Measurements from ENCODE around the gene SGF29. TPM values are rescaled to one million over a fixed set of nuclear protein-coding genes. Genes with fewer than 3 reads are reported as not detected.
"Not testable (repeated sequence)": the region's sequence is repeated elsewhere in the genome, so short reads cannot be mapped to it uniquely, and the experiment has no call there.

The SGF29 gene
- total RNA-seq, 1 donor from 2014 or later = 9.4 TPM

DNA sequence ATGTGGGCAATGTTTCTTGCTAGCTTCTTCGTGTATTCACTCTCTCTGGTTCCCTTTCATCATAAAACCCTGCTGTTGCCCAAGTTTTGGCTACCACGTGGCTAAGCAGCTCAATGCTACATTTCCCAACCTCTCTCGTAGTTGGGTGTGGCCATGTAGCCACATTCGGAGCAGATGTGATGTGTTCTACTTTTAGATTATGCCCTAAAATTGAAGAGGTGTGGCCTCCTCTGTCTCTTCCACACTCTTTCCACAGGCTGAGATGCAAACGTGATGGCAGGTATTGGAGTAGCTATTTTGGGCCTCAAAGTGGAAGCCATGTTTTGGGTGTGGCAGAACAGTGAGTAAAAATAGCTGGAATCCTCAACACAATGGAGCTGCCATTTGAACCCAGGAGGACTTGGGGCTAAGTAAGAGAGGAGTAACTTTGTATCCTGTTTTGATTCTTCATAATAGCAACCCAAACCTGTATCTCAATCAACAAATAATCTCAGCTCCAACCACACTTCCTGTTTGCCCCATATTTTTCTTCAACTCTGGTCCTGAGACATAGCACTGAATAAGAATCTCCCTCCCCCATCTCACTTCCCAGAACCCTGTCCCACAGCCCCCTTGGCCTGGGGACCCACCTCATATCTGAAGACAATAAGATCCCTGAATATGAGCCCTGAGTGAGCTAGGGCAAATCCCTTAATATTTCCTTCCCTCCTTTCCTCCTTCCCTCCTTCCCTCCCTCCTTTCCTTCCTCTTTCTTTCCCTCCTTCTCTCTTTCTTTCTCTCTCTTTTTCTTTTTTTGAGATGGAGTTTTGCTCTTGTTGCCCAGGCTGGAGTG, 19.0 kb upstream of the SGF29 start:
- DNase-seq = no peak

DNA sequence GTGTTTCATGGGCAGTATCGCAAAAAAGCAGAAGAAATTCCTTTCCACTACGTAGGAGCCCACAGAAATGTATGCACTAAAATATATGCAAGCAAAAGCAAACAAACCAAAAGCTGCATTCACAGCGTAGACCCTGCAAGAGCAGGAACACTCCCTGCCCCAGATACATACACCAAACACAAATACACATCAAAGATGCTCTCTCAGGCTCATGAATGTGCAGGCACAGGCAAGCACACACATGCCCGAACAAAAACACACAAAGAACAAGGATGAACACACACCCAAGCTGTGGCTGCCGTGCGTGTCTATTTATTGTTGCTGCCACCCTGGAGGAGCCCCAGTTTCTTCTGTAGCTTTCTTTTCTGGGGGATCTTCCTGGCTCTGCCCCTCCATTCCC, 16.6 kb upstream of the SGF29 start:
- DNase-seq = no peak

DNA sequence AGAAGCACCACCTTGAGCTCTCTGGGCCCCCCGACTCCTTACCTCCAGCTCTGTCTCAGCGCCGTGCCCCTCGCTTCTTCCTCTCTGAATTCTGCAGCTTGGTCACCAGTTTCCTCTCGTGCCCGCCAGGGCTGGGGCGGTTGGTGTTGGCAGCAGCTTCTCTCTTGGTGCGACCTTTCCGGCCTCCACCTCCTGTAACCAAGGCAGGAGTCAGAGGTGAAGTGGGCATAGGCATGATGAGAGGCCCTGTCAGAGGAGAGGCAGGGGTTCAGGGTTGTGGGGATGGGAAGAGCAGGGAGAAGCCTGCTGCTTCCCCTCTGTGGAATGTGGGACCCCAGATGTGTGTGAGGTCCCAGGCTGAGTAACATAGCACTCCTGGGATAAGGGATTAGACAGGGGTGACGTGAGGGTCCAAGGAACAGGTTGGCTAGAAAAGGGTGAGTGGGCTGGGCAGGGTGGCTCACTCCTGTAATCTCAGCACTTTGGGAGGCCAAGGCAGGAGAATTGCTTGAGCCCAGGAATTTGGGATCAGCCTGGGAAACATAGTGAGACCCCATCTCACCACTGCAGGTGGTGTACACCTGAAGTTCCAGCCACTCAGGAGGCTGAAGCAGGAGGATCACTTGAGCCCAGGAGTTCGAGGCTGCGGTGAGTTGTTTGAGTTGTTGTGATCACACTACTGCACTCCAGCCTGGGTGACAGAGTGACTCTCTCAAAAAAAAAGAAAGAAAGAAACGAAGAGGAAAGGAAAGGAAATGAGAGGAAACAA, 15.6 kb upstream of the SGF29 start:
- no peak for DNase-seq

DNA sequence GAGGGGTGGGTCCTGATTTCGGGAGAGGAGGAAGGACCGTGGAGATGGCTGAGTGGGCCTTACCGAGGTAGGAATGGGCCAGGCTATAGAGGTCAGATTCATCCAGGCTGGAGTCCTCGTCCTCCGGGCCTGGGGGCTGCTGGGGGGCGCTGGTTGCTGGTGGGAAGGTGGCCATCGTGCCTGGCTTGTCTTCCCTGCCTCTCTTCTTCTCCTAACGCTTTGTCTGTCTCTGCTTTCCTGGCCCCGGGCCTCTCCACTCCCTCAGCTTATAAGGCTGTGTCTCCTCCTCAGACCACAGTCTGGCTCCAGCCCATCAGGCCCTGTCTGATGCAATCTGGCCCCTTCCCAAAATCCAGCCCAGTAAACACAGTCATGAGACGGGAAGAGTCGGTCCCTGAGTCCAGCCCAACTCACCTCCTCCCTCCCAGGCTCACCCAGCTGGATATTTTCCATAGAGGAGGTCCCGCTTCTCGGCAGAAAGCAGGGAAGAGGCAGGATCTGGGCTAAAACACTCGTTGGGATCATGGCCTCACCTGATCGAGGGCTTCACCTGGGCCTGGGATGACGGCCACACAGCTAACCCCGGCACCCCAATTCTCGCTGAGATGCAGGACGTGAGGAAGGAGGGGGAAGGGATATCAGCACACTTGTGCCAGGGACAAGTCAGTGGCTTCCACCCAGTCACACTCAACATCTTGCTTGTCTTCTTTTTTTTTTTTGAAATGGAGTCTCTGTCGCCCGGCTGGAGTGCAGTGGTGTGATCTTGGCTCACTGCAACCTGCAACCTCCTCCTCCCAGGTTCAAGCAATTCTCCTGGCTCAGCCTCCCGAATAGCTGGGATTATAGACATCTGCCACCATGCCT, 14.8 kb upstream of the SGF29 start, which contains the start of gene NUPR1:
TSS of gene NUPR1 (minus strand) at position 242 of the 864 bp plus-strand sequence. CDS start at position 175, 67 bp downstream.
- peak; percentile 85 for DNase-seq

DNA sequence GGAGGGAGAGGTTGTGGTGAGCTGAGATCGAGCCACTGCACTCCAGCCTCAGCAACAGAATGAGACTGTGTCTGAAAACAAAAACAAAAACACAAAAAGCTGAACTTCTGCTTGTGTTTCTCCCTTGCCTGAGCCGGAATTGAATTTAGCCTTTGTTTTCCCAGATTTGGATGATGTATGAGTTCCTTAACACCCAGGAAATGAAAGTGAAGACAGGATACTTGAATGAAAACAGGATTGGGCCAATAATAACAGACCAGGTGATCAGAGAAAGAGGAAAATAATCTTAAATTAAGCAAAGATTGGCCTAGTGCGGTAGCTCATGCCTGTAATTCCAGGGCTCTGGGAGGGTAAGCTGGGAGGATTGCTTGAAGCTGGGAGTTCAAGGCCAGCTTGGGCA, 13.4 kb upstream of the SGF29 start:
- no peak for DNase-seq

DNA sequence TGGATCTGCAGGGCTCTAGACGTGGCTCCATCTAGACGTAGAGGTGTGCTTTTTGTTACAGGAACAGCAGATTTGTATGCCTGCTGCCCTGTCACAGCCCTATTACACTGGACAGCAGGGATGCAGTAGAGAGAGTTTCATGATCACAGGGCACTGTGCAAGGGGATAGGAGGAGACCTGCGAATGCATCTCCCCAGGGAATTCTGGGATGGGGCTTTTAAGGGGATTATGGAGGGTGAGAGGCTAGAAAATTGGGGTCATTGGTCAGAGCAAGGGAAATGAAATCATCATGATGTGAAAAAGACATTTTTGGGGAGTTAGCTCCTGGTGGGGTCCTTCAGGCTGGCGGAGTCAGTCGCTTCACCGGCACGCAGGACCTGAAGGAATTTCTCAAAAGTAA, 11.1 kb upstream of the SGF29 start:
- no peak for DNase-seq

DNA sequence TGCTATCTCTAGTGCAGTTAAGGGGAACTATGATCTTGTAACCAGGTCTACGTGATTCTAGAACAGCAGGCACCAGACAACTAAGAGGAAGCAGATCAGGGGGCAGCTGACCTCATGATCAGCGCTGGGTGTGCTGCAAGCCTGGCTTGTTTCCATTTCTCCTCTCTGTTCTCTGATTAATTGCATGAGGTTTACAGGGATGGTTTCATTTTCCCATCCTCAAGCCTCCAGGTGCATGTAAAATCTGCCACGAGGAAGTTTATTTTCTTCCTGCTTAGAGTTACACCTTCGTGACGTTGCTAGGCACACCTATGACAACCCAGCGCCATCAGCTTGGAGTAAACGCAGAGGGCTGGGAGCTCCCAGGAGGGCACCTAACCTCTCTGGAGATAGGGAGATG, 10.6 kb upstream of the SGF29 start:
- no peak for DNase-seq

DNA sequence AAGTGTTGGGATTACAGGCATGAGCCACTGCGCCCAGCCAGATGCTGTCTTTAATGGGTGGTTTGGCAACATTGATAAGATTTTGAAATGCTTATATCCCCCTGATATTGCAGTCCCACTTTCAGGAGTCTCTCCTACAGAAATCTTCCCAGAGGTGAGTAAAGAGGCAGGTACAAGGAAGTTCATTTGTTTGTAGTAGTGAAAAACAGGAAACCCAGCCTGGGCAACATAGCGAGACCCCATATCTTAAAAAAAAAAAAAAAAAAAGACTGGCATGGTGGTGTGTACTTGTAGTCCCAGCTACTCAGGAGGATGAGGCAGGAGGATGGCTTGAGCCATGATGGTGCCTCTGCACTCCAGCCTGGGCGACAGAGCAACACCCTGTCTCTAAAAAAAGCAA, 8.7 kb upstream of the SGF29 start:
- no peak for DNase-seq

DNA sequence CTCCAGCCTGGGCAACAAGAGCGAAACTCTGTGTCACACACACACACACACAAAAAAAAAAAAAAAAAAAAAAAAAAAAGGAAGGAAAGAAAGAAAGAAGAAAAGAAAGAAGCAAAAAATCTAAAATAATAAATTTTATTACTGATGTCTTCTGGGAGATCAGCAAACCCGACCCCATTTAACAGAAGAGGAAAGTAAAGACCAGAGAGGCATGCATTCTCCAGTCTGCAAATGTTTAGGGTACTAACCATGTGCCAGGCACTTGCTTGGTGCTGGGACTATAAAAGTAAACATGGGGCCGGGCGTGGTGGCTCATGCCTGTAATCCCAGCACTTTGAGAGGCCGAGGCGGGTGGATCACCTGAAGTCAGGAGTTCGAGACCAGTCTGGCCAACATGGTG, 7.8 kb upstream of the SGF29 start:
- DNase-seq = not testable (repeated sequence)

DNA sequence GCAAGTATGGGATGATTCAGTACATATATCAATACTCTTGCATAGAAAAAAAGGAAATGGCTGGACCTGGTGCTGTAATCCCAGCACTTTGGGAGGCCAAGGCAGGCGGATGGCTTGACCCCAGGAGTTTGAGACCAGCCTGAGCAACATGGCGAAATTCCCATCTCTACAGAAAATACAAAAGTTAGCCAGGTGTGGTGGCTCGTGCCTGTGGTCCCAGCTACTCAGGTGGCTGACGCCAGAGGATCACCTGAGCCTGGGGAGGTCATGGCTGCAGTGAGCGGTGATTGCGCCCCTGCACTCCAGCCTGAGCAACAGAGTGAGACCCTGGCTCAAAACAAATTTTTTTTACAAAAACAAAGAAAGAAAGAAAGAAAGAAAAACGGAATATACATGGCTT, 7.1 kb upstream of the SGF29 start:
- no peak for DNase-seq

DNA sequence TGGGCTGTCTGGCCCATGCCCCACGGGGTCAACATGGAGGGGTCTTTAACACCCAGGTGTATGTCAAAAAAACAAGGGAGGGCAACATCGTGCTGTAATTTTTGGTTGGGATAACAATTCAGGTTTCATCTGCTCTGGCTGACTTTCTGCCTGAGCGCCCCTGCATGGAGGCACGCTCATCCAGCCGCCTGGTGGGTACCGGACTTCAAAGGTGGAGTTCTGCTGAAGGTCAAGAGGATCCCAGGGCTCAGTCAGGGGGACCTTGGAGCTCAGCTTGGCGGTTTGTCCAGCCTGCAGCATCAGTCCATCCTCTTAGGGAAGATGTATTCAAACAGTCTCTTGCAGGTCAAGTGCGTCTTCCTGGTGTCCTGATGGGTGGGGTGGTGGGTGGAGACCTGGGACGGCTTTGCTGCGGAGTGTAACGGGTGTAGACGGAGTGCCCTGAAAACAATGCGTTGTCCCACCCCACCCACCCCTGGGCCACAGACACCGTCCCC, 5.4 kb upstream of the SGF29 start:
- DNase-seq = no peak

DNA sequence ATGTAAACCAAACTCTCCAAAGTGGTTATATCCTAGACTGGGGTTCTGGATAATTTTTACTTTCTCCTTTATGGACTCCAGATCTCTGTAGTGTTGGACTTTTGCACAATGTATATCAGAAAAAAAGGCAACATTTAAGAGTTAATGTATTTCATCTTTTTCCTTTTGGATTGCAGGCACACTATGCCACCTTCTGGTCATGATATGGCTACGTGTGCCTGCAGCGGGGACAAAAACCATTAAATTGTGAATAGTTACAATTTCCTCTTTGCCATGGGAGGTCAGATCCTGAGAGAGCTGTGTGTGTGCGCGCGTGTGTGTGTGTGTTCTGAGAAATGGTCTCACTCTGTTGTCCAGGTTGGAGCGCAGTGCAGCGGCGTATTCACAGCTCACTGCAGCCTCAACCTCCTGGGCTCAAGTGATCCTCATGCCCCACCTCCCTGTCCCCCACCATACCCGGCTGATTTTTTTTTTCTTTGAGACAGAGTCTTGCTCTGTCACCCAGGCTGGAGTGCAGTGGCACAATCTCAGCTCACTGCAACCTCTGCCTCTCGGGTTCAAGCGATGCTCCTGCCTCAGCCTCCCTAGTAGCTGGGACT, 4.3 kb upstream of the SGF29 start:
- DNase-seq = no peak

DNA sequence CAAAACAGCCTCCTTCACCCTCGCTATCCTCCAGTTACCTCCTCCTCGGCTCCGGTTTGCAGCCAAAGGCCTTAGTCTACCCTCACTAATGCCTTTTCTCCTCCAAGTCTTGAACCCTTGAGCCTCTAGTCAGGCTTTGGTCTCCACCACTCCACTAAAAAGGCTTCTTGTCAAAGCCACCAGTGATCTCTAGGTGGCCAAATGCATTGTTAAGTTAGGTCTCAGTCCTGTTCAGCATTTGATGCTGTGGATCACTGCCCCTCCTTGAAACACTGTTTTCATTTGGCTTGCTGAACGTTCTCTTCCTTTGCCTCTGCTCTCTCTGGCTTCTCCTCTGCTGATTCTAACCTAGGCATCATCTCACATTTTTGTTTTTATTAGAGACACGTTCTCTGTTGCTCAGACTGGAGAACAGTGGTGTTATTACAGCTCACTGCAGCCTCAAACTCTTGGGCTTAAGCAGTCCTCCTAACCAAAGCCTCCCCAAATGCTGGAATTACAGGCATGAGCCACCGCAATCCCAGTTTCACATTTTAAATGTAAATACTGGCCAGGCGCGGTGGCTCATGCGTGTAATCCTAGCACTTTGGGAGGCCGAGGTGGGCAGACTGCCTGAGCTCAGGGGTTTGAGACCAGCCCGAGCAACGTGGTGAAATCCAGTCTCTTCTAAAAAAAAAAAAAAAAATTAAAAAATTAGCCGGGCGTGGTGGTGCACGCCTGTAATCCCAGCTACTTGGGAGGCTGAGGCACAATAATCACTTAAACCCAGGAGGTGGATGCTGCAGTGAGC, 1.1 kb downstream of the SGF29 start:
- no peak for DNase-seq

DNA sequence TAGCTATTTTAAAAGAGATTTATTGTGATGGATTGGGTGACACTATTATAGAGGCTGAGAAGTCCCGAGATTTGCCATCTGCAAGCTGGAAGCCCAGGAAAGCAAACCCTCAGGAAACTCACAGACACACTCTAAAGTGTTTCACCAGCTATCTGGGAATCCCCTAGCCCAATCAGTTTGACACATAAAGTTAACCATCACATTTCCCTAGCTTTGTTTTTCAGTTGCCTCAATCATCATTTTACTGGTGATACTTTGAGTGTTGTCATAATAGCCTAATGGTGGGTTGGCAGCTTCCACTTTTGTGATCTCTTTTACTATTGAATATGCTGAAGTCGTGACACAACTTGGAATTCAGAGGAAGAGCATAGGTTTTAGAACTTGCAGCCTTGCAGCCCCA, 1.8 kb downstream of the SGF29 start:
- no peak for DNase-seq

DNA sequence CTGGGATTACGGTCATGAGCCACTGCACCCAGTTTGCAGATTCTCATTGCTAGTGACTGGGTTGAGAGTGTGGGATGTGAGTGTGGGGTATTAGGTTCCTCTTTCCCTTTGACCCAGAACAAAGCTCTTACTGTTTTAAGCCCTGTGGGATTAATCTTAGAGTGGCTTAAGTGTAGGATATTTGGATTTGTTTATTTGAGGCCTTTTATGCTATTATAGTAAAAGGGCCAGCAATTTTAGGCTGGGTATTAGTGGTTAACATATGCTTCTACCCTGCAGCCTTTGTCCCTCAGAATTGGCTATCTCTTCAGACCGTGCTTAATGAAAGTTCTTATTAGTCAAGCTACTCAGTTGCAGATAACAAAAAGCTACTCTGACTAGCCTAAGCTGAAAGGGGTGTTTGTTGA, 3.2 kb downstream of the SGF29 start:
- no peak for DNase-seq

DNA sequence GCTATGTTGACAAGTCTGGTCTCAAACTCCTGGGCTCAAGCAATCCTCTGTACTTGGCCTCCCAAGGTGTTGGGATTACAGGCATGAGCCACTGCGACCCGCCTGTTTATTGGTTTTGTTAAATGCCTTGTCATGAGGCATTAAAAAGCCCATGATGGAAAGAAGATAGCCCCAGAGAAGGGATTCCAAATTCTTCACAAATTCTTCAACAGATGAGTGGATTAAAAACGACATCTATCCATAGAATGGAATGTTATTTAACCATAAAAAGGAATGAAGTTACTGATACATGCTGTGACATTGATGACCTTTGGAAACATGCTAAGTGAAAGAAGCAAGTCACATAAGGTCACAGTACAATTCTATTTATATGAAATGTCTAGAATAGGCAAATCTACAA, 4.7 kb downstream of the SGF29 start:
- no peak for DNase-seq

DNA sequence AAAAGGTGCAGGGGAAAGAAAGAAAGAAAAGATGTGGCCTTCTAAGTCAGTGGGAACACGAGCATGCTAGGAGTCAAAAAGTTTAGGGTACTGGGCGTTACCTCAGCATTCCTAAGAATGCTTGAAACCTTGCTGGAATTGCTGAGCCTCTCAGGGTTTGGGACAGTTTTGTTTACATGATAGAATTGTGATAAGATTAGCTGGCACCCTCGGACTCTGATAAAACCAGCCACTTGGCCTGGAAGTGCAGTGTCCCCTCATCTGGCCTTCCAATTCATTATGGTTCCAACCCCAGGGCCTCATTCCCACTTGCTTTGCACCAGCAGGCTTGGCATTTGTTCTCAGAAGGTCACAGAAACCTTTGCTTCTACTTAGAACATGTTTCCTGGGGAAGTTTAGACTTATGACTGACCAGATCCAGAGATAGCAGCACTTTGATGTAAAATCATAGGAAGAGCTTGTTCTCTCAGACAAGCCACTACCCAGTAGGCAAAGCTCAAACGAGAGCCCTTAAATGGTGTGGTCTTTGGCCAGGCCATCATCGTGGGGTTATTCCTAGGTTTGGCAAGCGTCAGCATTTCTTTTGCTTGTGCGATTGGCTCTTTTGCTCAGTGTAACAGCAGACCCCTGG, 8.0 kb downstream of the SGF29 start:
- DNase-seq = no peak

DNA sequence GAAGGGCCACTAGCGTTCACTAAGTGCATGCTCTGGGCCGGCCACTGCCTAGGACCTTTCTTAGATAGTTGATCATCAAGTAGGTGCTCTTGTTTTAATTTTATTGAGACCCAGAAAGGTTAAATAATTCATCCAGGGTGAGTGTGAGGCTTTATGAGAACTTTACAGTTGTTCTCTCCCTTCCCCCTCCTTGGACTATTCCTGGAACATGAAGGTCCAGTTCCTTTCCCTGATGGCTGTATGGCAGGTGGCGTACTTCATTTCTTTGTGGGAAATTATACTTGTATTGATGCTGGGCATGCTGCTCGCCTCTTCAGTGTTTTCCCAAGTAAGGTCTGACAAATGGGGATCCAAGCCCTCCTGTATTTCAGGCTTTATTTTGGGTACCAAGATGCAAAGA, 8.5 kb downstream of the SGF29 start:
- no peak for DNase-seq

DNA sequence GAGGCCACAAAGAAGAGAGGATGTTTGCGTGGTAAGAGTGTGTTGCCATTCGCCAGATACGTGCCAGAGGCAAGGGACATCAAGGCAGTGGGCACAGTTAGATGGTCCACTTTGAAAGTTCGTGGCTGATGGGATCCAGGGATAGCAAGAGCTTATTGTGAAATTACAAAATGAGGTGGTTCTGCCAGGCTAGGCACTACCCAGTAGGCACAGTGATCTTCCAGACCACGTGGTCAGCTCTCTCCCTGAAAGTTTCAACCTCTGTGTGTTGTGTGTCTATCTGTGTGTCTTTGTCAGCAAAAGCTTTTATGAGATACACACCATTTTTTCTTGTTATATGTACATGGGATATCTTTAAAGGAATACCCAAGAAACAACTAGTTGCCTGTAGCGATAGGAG, 9.5 kb downstream of the SGF29 start:
- DNase-seq = no peak

DNA sequence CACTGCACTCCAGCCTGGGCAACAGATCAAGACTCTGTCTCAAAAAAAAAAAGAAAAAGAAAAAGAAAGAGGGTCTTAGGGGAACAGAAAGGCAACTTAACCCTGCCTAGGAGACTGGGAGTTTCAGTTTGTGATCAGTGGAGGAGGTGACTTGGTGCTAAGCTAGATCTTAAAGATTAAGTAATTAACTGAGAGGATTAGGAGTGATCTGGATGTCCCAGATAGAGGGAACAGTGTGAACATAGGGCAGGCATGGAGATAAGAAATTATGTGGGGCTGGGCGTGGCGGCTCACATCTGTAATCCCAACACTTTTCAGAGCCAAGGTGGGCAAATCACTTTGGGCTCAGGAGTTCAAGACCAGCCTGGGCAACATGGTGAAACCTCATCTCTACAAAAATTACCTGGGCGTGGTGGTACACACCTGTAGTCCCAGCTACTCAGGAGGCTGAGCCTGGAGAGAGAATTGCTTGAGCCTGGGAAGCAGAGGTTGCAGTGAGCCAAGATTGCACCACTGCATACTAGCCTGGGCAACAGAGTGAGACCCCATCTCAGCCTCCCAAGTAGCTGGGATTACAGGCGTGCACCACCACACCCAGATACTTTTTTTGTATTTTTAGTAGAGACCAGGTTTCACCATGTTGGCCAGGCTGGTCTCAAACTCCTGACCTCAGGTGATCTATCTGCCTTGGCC, 12.7 kb downstream of the SGF29 start:
- not testable (repeated sequence) for DNase-seq
